CD4-positive, alpha-beta T cell (primary cell): ENCODE results near the gene PDE4B. TPM values are rescaled to one million over a fixed set of nuclear protein-coding genes. Genes with fewer than 3 reads are reported as not detected.

Experiments
- ATAC-seq: fragments of 200-7000 bp; cut with Tn5 transposase; one replicate; pipeline ENCODE4 v1.10.0; 2022; ENCODE audit warnings: mild to moderate bottlenecking; ENCODE audit not compliant: poor library complexity
- CTCF ChIA-PET: fragments of 350-600 bp; sonication (Branson Sonifier 250); formaldehyde crosslinking; loops from one replicate; lab custom pipeline; 2021; ENCODE audit warnings: antibody characterized with exemption, inconsistent platforms; lab: Charles Lee
- POLR2A ChIA-PET: fragments of 350-600 bp; sonication (Branson Sonifier 250); formaldehyde crosslinking; loops from one replicate; lab custom pipeline; 2021; ENCODE audit warnings: antibody characterized with exemption, inconsistent platforms; lab: Charles Lee
- DNase-seq, 14 experiments: peaks; one replicate each; pipeline ENCODE4 v3.0.0-alpha.2; 2013 to 2020; ENCODE audit warnings: mixed read lengths in 2 of 14
- H3K27ac ChIP-seq, 2 donors: one replicate each; pipeline versions ENCODE4 v1.5.1 to v1.7.0; 2013; ENCODE audit warnings: low read length in 2 of 2, low read depth in 1 of 2, mild to moderate bottlenecking in 1 of 2
- H3K27me3 ChIP-seq, 2 experiments: 1 replicate in 1 of 2; 2 replicates in 1 of 2; pipeline versions ENCODE4 v1.6.1 to v1.7.0; 2013; ENCODE audit warnings: low read length in 2 of 2, control low read depth in 1 of 2, mild to moderate bottlenecking in 1 of 2, moderate library complexity in 1 of 2; ENCODE audit not compliant: insufficient read depth in 2 of 2, control insufficient read depth in 1 of 2
- H3K36me3 ChIP-seq: one replicate; pipeline ENCODE4 v1.6.1; 2013; ENCODE audit warnings: low read length, control low read depth; ENCODE audit not compliant: insufficient read depth
- H3K4me1 ChIP-seq: one replicate; pipeline ENCODE4 v1.6.1; 2013; ENCODE audit warnings: low read length, control low read depth; ENCODE audit not compliant: insufficient read depth
- H3K4me3 ChIP-seq: one replicate; pipeline ENCODE4 v1.5.1; 2013; ENCODE audit warnings: mild to moderate bottlenecking, low read length, moderate library complexity
- H3K9me3 ChIP-seq, 2 experiments: 1 replicate in 1 of 2; 2 replicates in 1 of 2; pipeline versions ENCODE4 v1.6.1 to v1.7.0; 2013; ENCODE audit warnings: low read length in 2 of 2, mild to moderate bottlenecking in 2 of 2, control low read depth in 1 of 2, moderate library complexity in 1 of 2; ENCODE audit not compliant: control insufficient read depth in 1 of 2, insufficient read depth in 1 of 2
- H3K27ac Mint-ChIP-seq: one replicate; pipeline ENCODE4 v1.8.0; 2020; ENCODE audit warnings: mixed read lengths
- H3K27me3 Mint-ChIP-seq: one replicate; pipeline ENCODE4 v1.8.0; 2021; ENCODE audit warnings: mixed read lengths
- H3K36me3 Mint-ChIP-seq: one replicate; pipeline ENCODE4 v1.8.0; 2021; ENCODE audit warnings: low read depth, mixed read lengths
- H3K4me1 Mint-ChIP-seq: one replicate; pipeline ENCODE4 v1.8.0; 2021; ENCODE audit warnings: low read depth, mixed read lengths
- H3K4me3 Mint-ChIP-seq: one replicate; pipeline ENCODE4 v1.8.0; 2020; ENCODE audit warnings: mild to moderate bottlenecking, mixed read lengths
- H3K9me3 Mint-ChIP-seq: one replicate; pipeline ENCODE4 v1.8.0; 2020; ENCODE audit warnings: mixed read lengths
- CTCF ChIP-seq: fragments of 200-600 bp; IDR thresholded peaks from one replicate; pipeline ENCODE4 v1.8.0; 2022; ENCODE audit warnings: antibody characterized with exemption, mild to moderate bottlenecking
- intact Hi-C, 2 experiments: fragments of 100-400 bp; cut with DNase I in 1 of 2; cut with micrococcal nuclease in 1 of 2; formaldehyde crosslinking; loops; one replicate each; pipeline versions ENCODE4 v1.15.1 to v1.9.0; 2023 to 2025; cut with DNase I, micrococcal nuclease
- total RNA-seq, 174 experiments: library from RNA in 2 of 174; stranded (reverse) in 2 of 174; gene quantifications; one replicate each; pipeline ENCODE4 v1.2.3 and lab custom pipeline; 2021 to 2026

PDE4B gene
- total RNA-seq, 2 experiments from 2014 or later = 155 to 159 TPM

DNA sequence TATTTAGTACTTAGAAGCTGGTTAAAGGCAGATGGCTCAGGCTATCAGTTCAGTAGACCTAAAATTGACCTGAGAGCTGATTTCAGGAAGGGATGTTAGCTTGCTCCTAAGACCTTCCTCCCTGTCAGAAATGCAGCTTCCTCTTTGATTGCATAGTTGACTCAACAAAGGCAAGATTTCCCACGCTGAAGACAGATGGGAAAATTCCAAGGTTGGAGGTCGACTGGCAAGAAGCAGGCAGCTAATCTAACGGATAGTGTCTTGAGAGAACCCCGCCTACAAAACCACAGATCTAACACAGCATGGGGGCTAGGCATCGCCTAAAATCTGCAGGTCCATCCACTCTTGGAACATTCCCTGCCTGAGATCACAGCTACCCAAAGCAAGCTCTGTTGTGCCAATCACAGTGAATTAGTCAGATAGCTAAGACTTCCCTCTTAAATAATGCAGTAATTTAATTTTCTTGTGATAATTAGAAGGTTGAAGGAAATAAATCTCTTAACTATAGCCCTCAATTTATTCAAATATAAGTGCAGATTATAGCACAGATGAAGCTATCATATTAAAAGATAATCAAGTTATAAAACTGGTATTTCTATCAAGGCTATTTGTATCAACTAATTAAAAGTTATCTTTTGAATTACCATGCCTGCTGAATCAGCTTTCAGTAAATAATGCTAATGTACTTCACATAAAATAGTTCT lies 383.5 kb downstream of the PDE4B start:
- Mint-ChIP-seq H3K36me3 (no peaks in the 10 kb centered on the region), H3K27ac (no peak overlapping the region), H3K4me1 (peaks cover under 1% of the 10 kb centered on the region), H3K9me3 (no peaks in the 10 kb centered on the region), H3K27me3 (no peaks in the 10 kb centered on the region), H3K4me3 (no peak overlapping the region)
- ChIA-PET CTCF (no interaction called here), POLR2A (no interaction called here)
- H3K9me3 ChIP-seq = no peaks in the 10 kb centered on the region
- intact Hi-C loops = no loop called here
- no peak overlapping the region for H3K27ac ChIP-seq
- peaks cover 0 to 8% of the 10 kb centered on the region in 2 experiments for H3K27me3 ChIP-seq
- no peaks in the 10 kb centered on the region for H3K4me1 ChIP-seq
- no peak for DNase-seq
- TF ChIP-seq CTCF = no peak
- no peak overlapping the region for H3K4me3 ChIP-seq
- no peaks in the 10 kb centered on the region for H3K36me3 ChIP-seq
- no peak for ATAC-seq

DNA sequence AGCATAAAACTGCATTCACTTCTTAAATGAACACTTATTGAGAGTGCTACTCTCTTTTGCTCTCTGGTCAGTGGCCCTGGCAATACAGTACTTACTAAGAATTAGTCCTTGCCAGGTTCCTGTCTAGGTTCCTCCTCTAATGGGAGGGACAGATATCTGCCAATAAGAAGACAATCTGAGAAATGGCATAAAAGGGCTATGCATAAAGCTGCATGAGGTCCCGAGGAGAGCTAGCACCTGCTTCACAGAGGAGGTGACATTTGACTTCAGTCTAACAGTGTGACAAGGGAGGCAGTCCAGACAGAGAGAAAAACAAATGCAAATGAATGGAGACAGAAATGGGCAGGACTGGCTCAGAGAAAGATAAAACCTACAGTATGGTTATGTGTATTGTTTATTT lies 384.1 kb downstream of the PDE4B start:
- Mint-ChIP-seq H3K27ac (no peak overlapping the region), H3K27me3 (no peaks in the 10 kb centered on the region), H3K4me3 (no peak overlapping the region), H3K36me3 (no peaks in the 10 kb centered on the region), H3K4me1 (peaks cover 6% of the 10 kb centered on the region), H3K9me3 (no peaks in the 10 kb centered on the region)
- peaks cover 0 to 8% of the 10 kb centered on the region in 2 experiments for H3K27me3 ChIP-seq
- ATAC-seq (no peak), DNase-seq (no peak)
- no peaks in the 10 kb centered on the region for H3K36me3 ChIP-seq
- H3K4me1 ChIP-seq = no peaks in the 10 kb centered on the region
- no peak for TF ChIP-seq CTCF
- ChIA-PET POLR2A (no interaction called here), CTCF (no interaction called here)
- intact Hi-C loops = no loop called here
- no peak overlapping the region for H3K27ac ChIP-seq
- H3K4me3 ChIP-seq = no peak overlapping the region
- H3K9me3 ChIP-seq = no peaks in the 10 kb centered on the region

DNA sequence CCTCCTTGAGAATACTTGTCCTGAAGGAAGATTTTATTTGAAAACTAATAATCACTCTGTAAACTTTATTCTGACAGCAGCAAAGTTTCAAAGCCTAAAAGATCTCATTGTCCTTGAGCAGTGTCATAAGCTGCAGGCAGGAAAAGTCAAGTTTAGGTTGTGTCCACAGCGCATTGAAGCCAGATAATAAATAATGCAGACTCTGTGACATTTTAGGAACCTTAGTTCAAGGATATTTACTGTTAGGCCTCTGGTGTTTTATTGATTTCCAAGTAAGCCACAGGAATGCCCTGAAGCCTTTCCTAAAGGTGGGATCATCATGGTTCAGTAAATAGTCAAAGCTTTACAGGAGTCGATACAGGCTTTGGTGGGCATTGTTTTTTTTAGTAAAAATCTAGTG lies 384.8 kb downstream of the PDE4B start:
- intact Hi-C loops = no loop called here
- Mint-ChIP-seq H3K4me3 (no peak overlapping the region), H3K9me3 (no peaks in the 10 kb centered on the region), H3K27me3 (no peaks in the 10 kb centered on the region), H3K36me3 (no peaks in the 10 kb centered on the region), H3K4me1 (peaks cover 13% of the 10 kb centered on the region), H3K27ac (no peak overlapping the region)
- POLR2A ChIA-PET = no interaction called here
- Histone ChIP-seq H3K9me3 (no peaks in the 10 kb centered on the region), H3K27me3 (peaks cover 0 to 8% of the 10 kb centered on the region in 2 experiments), H3K4me3 (no peak overlapping the region), H3K4me1 (no peaks in the 10 kb centered on the region), H3K36me3 (no peaks in the 10 kb centered on the region), H3K27ac (no peak overlapping the region)
- TF ChIP-seq CTCF = no peak
- ATAC-seq (no peak), DNase-seq (no peak)
- CTCF ChIA-PET = no interaction called here
